GM12875 (cell line): Measurements from ENCODE around the gene MYL6.

Source experiments
- H3K4me3 ChIP-seq: one replicate; pipeline ENCODE4 v1.5.1; 2011; ENCODE audit warnings: low read depth, low read length, control low read depth
- TF ChIP-seq, protein P1 (sequence below): IDR thresholded peaks from 2 replicates; pipeline ENCODE4 v1.5.1; 2011; ENCODE audit warnings: low read depth, mild to moderate bottlenecking, control low read depth, inconsistent platforms, low read length, moderate library complexity, borderline replicate concordance; ENCODE audit not compliant: insufficient read depth

The MYL6 gene

DNA sequence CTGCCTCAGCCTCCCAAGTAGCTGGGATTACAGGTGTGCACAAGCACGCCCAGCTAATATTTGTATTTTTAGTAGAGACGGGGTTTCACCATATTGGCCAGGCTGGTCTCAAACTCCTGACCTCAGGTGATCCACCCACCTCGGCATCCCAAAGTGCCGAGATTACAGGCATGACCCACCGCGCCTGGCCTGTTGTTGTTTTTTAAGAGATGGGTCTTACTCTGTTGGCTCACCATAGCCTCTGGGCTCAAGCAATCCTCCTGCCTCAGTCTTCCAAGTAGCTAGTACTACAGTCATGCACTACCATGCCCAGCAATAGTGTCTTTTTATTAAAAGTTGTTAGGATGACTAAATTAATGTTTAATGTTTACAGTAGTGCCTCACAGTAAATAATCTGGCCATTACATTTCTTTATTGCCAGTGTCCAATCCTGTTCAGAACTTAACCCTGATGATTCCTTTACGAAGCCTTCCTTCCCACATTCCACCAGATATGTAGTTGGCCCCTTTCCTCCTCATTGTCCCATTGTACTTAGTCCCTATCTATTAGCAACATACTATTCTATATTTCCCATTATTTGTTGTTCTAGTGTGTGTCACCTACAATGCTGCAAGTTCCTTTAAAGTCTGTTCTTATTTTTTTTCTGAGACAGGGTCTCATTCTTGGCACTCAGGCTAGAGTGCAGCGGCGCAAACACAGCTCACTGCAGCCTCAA, 39.9 kb downstream of the MYL6 start:
- no peak overlapping the region for H3K4me3 ChIP-seq
- TF ChIP-seq, protein P1, sequence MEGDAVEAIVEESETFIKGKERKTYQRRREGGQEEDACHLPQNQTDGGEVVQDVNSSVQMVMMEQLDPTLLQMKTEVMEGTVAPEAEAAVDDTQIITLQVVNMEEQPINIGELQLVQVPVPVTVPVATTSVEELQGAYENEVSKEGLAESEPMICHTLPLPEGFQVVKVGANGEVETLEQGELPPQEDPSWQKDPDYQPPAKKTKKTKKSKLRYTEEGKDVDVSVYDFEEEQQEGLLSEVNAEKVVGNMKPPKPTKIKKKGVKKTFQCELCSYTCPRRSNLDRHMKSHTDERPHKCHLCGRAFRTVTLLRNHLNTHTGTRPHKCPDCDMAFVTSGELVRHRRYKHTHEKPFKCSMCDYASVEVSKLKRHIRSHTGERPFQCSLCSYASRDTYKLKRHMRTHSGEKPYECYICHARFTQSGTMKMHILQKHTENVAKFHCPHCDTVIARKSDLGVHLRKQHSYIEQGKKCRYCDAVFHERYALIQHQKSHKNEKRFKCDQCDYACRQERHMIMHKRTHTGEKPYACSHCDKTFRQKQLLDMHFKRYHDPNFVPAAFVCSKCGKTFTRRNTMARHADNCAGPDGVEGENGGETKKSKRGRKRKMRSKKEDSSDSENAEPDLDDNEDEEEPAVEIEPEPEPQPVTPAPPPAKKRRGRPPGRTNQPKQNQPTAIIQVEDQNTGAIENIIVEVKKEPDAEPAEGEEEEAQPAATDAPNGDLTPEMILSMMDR: no peak

DNA sequence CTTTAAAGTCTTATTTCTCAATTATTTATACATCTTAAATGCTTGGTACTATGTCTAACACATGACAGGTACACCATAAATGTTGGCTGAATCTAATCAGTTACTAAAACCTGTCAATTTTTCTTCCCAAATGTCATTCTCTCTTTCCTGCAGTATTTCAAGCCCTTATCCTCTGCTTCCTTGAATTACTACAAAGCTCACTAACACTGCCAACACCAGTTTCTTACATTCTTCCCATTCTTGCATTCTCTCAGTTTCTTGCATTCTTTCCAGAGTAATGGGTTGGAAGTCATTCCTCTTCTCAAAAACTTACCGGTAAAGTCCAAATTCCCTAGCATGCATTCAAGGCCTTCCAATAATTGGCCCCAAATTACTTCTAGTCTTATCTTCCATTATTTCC, 40.7 kb downstream of the MYL6 start:
- no peak overlapping the region for H3K4me3 ChIP-seq
- TF ChIP-seq, protein P1: no peak

DNA sequence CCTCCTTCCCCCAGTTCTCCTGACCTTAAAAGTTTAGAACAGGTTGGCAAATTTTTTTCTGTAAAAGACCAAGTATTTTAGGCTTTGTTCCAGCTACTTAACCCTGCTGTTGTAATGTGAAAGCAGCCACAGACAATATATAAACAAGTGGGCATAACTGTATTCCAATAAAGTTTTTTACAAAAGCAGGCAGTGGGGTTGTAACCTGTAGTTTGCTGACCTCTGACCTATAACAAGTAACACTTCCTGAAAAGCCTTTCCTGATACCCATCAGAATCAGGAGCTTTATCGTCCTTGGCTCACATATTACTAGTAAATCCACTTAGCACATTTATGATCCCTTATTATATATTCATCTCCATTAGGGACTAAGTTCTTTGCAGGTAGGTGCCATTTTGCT, 44.2 kb downstream of the MYL6 start:
- TF ChIP-seq, protein P1: no peak

DNA sequence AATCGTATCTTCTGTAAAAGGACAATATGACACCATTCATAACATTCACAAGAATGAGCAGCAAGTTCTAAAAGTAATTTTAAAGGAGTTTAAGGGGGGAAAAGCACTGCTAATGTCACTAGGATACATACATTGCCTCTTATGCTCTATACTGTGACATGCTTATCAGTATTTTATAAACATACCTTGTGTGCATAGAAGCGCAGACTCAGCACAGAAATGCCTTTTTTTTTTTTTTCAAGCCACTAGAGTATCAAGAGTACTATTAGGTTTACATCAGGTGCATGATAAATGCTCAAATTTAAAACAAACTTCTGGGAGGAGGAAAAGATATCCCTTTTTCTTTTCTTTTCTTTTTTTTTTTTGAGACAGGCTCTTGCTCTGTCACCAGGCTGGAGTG, 44.7 kb downstream of the MYL6 start:
- no peak overlapping the region for H3K4me3 ChIP-seq
- TF ChIP-seq, protein P1: no peak

More for the DNA sequence above, 44.2 kb downstream of the MYL6 start:
- H3K4me3 ChIP-seq: no peak overlapping the region

DNA sequence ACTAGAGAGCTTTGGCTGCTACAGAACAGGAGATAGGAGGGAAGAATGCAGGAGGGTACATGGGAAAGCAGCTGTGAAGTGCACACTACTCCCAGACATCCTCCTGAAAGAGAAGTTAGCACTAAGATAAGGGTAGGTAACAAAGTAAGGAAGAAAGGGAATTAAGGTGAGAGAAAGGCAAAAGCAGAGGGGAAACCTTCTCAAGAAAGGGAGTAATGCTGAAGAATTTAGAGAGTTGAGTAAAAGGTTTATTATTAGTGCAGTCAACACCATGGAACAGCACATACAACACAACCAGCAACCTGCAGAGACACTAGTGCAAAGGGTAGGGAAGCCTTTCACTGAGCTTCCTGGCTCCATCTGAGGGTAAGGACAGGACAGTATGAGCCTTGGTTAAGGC, 46.1 kb downstream of the MYL6 start:
- no peak overlapping the region for H3K4me3 ChIP-seq
- TF ChIP-seq, protein P1: no peak

DNA sequence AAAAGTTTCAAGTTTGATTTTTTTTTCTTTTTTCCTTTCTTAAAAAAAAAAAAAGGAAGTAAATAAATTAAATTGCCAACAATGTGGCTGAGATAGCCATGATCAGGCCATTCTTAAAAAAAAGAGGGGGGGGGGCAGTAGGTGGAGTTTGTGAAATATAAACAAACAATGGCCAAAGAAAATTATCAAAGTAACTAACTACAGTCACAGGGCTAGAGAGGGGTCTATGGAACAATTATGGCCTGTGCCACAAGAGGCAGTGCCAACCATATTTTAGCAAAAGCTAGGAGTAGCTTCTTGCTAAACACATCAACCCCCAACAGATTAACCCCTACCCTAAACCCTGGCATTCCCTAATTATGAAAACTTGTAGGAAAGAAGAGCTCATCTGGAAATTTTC, 47.3 kb downstream of the MYL6 start:
- TF ChIP-seq, protein P1: no peak
- no peak overlapping the region for H3K4me3 ChIP-seq

DNA sequence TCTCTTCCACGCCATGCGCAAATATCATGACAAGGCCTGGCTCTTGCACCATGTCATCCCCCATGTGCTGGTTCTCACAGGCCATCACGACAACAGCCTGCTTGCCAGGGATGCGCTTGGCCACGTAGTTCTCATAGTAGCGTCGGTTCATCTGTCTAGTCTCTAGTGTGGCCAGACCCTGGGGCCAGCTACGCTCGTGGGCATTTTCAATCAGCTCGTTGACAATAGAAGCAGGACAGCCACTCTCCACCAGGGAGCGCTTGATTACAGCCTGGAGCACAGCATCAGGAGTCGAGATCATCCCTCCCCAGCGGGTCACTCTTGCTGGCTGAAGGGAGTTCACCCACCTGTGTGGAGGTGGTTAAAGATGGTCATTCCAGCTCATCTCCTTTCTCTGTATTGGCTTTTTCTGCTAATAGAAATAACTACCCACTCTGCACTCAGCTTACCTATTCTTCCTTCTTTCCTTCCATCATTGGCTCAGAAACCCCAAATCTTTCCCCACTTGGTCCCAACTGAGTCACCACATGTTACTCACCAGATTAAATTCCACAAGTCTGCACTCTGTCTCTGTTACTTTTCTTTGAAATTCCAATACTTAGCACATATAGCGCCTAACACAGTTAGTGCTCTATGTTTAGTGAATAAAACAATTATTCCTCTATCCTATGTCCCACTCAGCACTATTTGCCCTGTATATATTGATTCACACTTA, 48.5 kb downstream of the MYL6 start:
- TF ChIP-seq, protein P1: peak; percentile 53
- H3K4me3 ChIP-seq: no peak overlapping the region
